H54 (cell line): ENCODE results near the gene NACAD.

Experiments
- DNase-seq: peaks from one replicate; pipeline ENCODE4 v3.0.0; 2011; ENCODE audit warnings: low spot score, mixed read lengths; ENCODE audit not compliant: insufficient read length
- FAIRE-seq: peaks from 3 replicates; lab custom pipeline; 2011; peaks lifted over from hg19 to GRCh38; lab: Jason Lieb, UNC
- POLR2A ChIP-seq: IDR thresholded peaks from 2 replicates; pipeline ENCODE4 v1.6.1; 2011; ENCODE audit warnings: low read depth, mild to moderate bottlenecking, low read length

NACAD gene

DNA sequence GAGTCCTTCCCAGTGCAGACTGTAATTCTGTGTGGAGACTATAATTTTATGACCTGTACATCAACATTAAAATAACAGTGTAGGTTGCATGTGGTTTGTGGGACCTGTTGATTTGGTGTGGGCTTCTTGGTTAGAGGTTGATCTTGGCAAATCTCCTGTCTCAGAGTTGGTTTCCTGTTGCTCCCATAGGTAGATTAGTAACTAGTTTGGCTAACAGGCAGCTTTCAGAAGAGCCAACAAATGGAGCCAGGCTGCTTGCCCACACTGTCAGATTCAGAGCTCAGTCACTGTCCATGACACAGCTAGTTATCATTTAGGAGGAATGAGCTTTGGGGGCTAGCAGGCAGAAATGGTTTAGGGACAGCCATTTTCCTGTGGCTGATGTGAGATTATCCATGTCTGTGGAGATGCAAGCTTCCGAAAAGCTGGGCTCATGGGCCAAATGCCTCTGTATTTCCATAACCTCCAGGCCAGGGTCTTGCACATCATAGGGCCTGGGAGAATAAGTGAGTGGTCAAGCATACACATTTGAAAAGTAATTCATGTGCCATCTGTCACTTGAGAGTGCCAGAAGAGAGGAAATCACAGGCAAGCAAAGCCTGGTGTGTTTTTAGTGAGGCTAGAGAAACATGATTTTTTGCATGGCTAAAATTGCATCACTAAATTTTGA lies 55.4 kb downstream of the NACAD start:
- FAIRE-seq, result no peak

DNA sequence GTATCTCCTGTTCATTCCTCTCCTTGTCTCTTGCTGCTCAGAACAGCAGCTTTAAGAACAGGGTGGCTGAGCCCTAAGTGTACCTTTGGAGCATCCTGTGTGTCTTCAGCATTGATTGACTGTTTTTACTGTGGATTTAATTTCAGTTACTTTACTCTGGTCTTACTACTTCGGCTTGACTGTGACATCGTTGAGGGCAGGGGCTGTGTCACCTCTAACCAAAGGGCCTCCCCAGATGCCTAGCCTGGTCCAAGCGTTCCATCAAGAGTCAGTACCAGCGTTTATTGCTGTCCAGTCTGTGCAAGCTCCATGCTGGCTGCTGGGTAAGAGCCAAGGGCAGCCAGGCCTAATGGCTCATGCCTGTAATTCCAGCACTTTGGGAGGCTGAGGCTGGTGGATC lies 56.3 kb downstream of the NACAD start:
- TF ChIP-seq POLR2A, result no peak
- FAIRE-seq (no peak), DNase-seq (no peak)

More for the DNA sequence above, 55.4 kb downstream of the NACAD start:
- no peak for DNase-seq
- TF ChIP-seq POLR2A, result no peak

DNA sequence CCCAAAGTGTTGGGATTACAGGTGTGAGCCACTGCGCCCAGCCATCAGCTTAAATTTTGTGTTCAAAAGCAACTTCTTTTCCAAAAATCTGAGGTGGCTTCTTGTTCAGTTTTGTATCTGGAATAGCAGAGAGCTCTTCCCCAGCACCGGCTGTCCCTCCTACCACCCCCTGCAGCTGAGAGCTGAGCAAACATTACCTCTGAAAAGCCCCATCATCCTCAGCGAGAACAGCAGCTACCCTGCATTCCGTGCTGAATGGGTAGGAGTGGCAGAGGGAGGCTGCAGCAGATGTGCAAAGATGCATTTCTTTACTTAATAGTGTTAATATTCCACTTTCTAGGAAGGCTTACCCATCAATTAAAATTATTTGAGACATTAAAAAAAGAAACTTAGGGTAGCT lies 56.9 kb downstream of the NACAD start:
- no peak for DNase-seq
- TF ChIP-seq POLR2A, result no peak
- no peak for FAIRE-seq
